CD4-positive, alpha-beta T cell treated with Interleukin-4 for 4 hours (primary cell): ENCODE data around the gene DHRS3.
"Not testable (repeated sequence)": the region's sequence is repeated elsewhere in the genome, so short reads cannot be mapped to it uniquely, and the experiment has no call there.

ENCODE experiments used
- DNase-seq: peaks from one replicate; pipeline ENCODE4 v3.0.0-alpha.2; 2020

The DHRS3 gene

GRCh38 chr1:12573015-12573825, 44.8 kb downstream of the DHRS3 start:
- DNase-seq: no peak

- no peak for DNase-seq
Measured at GRCh38 chr1:12572522-12572921, 45.5 kb downstream of the DHRS3 start.

GRCh38 chr1:12570291-12570690, 47.7 kb downstream of the DHRS3 start:
- no peak for DNase-seq

GRCh38 chr1:12568009-12568767, 49.8 kb downstream of the DHRS3 start:
- no peak for DNase-seq

- no peak for DNase-seq
Measured at GRCh38 chr1:12567288-12567819, 50.7 kb downstream of the DHRS3 start.

GRCh38 chr1:12566484-12567287, 51.3 kb downstream of the DHRS3 start:
- DNase-seq: no peak

- DNase-seq: no peak
Measured at GRCh38 chr1:12565966-12566352, 52.1 kb downstream of the DHRS3 start.

GRCh38 chr1:12565094-12565965, 52.7 kb downstream of the DHRS3 start:
- DNase-seq: no peak

- DNase-seq: not testable (repeated sequence)
Measured at GRCh38 chr1:12564251-12564650, 53.8 kb downstream of the DHRS3 start.

- no peak for DNase-seq
Measured at GRCh38 chr1:12562955-12563576, 54.9 kb downstream of the DHRS3 start.

- no peak for DNase-seq
Measured at GRCh38 chr1:12561121-12561520, 56.9 kb downstream of the DHRS3 start.

GRCh38 chr1:12556957-12557935, 60.8 kb downstream of the DHRS3 start:
- no peak for DNase-seq

- no peak for DNase-seq
Measured at GRCh38 chr1:12556368-12556930, 61.6 kb downstream of the DHRS3 start.

GRCh38 chr1:12555411-12556367, 62.3 kb downstream of the DHRS3 start:
- no peak for DNase-seq

- DNase-seq: no peak
Measured at GRCh38 chr1:12554521-12555305, 63.3 kb downstream of the DHRS3 start.

- no peak for DNase-seq
Measured at GRCh38 chr1:12553963-12554362, 64.0 kb downstream of the DHRS3 start.

GRCh38 chr1:12552951-12553921, 64.8 kb downstream of the DHRS3 start:
- DNase-seq: no peak
